Erythroblast (primary cell): ENCODE measurements around the gene MDFIC2.

Source experiments
- GATA1 ChIP-seq: IDR thresholded peaks from 2 replicates; pipeline ENCODE4 v1.6.1; 2011; ENCODE audit warnings: low read depth, mild to moderate bottlenecking, control low read depth, low read length, moderate library complexity
- POLR2A ChIP-seq: IDR thresholded peaks from 2 replicates; pipeline ENCODE4 v1.6.1; 2011; ENCODE audit warnings: mild to moderate bottlenecking, low read length

GRCh38 chr3:70272798-70273197 lies 39.6 kb downstream of the MDFIC2 start:
- TF ChIP-seq POLR2A (no peak), GATA1 (no peak)
